ENCODE measurements around the gene RASEF.
"Not testable (repeated sequence)": the region's sequence is repeated elsewhere in the genome, so short reads cannot be mapped to it uniquely, and the experiment has no call there.

Gene RASEF

GRCh38 chr9:83062651-83063527 is at the start of gene RASEF:
RASEF (minus strand) TSS chr9:83063142; CDS start chr9:83062867, 275 bp downstream.
- DNase-seq = peak; percentile 56

DNA sequence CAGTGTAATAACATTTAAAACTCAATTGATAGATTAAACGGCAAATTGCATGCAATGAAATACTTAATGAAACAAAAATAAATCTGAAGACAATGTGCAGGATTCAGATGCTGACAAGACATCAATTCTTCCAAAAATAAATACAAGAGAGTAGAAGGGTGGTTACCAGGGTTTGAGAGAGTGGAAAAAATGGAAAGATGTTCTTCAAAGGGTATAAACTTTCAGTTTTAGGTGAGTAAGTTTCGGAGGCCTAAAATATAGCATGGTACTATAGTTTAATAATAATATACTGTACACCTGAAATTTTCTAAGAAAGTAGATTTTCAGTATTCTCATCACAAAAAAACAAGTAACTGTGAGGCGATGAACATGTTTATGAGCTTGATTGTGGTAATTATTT is 48.2 kb upstream of the RASEF start:
- DNase-seq = no peak

- DNase-seq = no peak
Measured at GRCh38 chr9:83109296-83109695, 46.4 kb upstream of the RASEF start.

DNA sequence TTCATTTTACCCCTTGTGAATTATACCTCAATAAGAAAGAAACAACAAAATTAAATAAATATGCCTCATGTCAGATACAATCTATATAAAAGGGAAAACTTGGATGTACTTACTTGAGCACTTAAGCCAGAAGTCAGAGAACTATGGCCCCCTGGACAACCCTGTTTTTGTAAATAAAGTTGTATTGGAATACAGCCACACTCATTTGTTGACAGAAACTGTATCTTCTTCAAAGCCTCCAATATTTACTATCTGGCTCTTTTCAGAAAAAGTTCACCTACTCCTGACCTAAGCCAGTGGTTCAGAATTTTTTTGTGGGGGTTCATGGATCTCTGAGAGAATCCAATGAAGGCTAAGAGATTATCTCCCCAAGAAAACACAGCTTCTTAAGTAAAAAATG is 45.3 kb upstream of the RASEF start:
- DNase-seq = no peak

- no peak for DNase-seq
Measured at GRCh38 chr9:83106772-83107171, 43.8 kb upstream of the RASEF start.

DNA sequence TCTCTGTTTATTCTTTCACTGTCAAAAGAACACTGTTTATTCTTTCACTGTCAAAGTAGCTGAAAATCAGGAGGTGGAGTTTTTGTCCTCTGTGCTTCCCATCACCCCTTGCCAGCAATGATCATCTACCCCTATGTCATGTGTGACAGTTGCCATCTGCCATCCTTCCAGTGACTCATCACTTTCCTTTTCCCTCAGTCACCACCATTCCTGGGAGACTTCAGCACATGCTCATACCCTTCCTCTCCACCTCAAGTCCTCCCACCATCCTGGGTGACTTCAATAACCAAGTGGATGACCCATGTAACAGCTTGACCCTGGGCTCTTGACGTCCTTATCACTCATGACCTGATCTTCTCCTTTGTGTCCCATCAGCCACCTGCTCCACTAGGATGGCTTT is 43.3 kb upstream of the RASEF start:
- peak; percentile 46 for DNase-seq

DNA sequence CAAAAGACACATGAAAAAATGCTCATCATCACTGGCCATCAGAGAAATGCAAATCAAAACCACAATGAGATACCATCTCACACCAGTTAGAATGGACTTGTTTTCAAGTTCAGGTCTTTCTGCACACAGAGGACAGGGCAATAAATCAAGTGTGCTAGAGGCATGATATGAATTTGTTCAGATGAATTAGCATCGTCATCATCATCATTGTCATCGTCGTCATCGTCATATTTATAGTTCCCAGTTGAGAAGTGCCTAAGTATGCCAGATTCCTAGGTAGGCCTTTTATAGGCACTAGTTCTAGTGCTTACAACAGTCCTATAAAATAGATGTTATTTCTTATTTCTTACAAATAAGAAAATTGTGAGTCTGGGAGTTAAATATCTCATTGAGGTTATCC is 34.7 kb upstream of the RASEF start:
- DNase-seq = no peak

DNA sequence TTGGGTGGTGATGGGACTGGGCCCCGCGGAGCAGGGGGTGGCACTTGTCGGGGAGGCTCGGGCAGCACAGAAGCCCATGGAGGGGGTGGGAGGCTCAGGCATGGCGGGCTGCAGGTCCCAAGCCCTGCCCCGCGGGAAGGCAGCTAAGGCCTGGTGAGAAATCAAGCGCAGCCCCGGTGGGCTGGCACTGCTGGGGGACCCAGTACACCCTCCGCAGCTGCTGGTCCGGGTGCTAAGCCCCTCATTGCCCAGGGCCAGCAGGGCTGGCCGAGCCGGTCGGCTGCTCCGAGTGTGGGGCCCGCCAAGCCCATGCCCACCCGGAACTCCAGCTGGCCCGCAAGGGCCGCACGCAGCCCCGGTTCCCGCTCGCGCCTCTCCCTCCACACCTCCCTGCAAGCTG is 30.4 kb upstream of the RASEF start:
- DNase-seq = not testable (repeated sequence)

DNA sequence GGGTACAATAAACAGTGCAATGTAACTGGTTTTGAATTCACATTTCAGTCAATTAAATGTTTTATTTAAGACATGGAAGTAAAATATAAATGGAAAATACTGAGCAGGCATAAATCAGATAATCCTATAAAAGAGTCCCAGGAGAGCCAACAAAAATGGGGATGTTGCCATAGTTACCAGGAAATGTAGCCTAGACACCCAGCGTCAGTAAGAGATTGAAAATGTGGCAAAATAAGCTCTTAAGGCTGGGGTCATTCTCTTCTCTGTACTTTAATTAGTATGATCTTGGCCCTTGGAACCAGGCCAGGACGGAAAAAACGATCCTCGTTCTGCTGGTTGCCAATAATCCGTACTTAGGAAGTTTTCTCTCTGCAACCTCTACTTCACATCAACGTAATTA is 18.9 kb upstream of the RASEF start:
- DNase-seq = no peak

DNA sequence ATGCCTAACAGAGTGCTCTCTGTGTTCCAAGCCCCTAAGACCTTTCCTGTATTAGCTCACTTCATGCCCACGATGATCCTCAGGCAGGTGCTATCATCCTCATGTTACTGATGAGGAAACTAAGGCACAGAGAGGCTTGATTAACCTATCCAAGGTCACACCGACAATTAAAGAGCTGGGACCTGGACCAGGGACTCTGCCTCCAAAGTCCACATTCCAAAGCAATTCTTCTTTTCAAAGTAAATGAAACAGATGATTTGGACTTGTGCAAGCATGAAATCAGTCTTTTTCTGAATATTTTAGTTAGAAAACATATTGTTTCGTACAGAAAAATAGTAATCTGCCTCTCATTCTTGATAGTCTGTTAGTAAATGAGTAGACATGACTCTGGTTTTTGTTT is 18.1 kb upstream of the RASEF start:
- no peak for DNase-seq

DNA sequence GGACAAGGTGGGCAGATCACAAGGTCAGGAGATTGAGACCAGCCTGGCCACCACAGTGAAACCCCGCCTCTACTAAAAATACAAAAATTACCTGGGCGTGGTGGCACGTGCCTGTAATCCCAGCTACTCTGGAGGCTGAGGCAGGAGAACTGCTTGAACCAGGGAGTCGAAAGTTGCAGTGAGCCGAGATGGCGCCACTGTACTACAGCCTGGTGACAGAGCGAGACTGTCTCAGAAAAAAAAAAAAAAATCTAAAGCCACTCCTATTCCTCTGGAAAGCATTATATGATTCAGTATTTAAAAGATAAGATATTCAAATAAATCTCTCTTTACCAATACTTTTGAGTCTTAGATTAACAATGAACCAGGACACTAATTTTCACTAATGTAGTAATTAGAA is 13.0 kb upstream of the RASEF start:
- not testable (repeated sequence) for DNase-seq

GRCh38 chr9:83072498-83072897 is 9.6 kb upstream of the RASEF start:
- DNase-seq = not testable (repeated sequence)

GRCh38 chr9:83071626-83072025 is 8.7 kb upstream of the RASEF start:
- DNase-seq = no peak

DNA sequence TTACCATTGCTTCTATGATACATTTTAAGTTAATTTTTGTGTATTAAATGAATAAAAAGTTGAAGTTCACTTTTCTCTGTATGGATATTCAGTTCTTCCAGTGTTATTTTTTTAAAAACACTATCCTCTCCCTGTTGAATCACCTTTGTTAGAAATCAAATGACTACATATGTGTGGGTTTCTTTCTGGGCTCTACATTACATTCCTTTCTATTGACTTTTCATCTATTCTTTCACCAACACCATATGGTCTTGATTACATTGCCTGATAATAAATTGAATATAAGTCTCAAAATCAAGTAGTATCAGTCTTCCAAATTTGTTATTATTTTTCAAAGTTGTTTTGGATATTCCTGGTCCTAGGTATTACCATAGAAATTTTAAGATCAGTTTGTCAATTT is 7.3 kb upstream of the RASEF start:
- no peak for DNase-seq

- no peak for DNase-seq
Measured at GRCh38 chr9:83069651-83070050, 6.7 kb upstream of the RASEF start.

DNA sequence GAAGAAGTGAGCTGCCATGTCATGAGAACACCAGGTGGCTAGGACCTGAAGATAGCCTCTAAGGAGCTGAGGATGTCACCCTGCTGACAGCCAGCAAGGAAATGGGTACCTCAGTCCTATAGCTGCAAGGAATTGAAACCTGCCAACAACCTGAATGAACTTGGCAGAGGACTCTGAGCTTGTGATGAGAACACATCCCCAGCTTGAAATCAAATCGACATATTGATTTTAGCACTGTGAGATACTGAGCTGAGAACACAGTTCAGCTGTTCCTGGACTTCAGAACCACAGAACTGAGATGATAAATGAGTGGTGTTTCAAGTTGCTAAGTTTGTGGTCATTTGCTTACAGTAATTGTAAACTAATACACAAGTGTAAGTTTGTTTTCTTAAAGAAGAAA is 5.5 kb upstream of the RASEF start:
- DNase-seq = no peak

GRCh38 chr9:83067579-83067978 is 4.6 kb upstream of the RASEF start:
- no peak for DNase-seq

GRCh38 chr9:83066771-83067170 is 3.8 kb upstream of the RASEF start:
- DNase-seq = no peak

DNA sequence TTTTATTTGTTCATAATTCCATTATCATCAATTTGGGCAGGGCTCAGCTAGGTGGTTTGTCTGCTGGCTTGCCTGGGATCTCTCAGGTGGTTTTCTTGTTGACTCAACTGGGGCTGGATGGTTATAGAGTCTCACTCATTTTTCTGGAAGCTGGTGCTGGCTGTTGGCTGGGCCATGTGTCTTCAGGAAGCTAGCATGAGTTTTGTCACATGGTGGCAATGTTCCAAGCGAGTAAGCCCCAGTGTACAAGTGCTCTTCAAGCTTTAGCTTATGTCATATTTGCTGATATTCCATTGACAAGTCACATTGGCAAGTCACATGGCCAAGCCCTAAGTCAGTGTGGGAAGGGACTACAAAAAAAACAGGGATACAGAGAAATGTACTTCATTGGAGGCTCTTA is 2.3 kb upstream of the RASEF start:
- DNase-seq = no peak

GRCh38 chr9:83061990-83062650 is 822 bp downstream of the RASEF start:
- DNase-seq = peak; percentile 50

GRCh38 chr9:83061036-83061435 is 1.9 kb downstream of the RASEF start:
- no peak for DNase-seq

- peak; percentile 37 for DNase-seq
Measured at GRCh38 chr9:83060556-83060955, 2.4 kb downstream of the RASEF start.

DNA sequence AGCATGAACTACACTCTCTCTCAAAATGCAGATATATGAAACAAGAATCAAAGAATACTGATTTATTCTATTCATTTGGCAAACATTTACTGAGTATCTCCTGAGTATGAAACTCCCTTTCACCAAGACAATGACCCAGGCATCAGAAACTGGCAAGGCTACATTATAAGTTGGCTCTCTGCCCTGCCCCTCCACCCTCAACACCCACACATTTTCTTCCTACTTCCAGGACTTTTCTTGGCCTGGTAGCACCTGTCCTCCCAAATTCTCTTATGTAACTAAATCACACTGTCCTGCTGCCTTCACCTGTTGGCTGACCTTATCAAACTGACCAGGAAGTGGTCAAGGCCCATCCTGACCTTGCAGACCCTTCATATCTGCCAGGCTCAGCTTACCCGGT is 3.5 kb downstream of the RASEF start:
- DNase-seq = no peak

GRCh38 chr9:83056911-83057310 is 6.0 kb downstream of the RASEF start:
- no peak for DNase-seq

- no peak for DNase-seq
Measured at GRCh38 chr9:83056174-83056573, 6.8 kb downstream of the RASEF start.

Data from NCI-H2171 (cell line).